Measurements from ENCODE around the gene TRIM7.

- TF ChIP-seq POLR2A (IDR thresholded peaks at IDR 0.05) (no peak), CTCF (IDR thresholded peaks at IDR 0.05) (no peak)
Measured at GRCh38 chr5:181189363-181189961, 15.5 kb downstream of the TRIM7 start.

Measured in adrenal gland (tissue), 5 donors.